ENCODE measurements around the gene MYO6.

DNA sequence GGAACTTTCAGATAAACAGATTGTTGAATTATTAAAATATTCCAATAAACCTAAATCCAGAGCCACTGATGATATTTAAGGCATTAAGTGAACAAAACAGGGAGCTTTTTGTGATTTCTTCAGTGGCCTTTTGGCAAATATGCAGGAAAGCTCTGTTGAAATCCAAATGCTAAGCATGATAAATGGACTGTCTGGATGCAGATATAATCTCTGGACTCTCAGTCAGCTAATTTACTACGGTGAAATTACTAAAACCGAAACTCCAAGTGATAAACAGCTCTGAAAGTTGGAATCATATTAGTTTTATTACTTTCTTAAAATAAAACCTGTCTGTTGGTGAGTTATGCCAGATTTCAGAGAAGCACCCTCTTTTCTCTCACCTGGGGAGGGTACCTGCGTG is 203.1 kb downstream of the MYO6 start:
- TF ChIP-seq, protein P1, sequence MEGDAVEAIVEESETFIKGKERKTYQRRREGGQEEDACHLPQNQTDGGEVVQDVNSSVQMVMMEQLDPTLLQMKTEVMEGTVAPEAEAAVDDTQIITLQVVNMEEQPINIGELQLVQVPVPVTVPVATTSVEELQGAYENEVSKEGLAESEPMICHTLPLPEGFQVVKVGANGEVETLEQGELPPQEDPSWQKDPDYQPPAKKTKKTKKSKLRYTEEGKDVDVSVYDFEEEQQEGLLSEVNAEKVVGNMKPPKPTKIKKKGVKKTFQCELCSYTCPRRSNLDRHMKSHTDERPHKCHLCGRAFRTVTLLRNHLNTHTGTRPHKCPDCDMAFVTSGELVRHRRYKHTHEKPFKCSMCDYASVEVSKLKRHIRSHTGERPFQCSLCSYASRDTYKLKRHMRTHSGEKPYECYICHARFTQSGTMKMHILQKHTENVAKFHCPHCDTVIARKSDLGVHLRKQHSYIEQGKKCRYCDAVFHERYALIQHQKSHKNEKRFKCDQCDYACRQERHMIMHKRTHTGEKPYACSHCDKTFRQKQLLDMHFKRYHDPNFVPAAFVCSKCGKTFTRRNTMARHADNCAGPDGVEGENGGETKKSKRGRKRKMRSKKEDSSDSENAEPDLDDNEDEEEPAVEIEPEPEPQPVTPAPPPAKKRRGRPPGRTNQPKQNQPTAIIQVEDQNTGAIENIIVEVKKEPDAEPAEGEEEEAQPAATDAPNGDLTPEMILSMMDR (IDR thresholded peaks at IDR 0.05; ENCODE audit: low read depth, low read length): no peak
- TF ChIP-seq EZH2phosphoT487 (IDR thresholded peaks at IDR 0.05; ENCODE audit: low read depth): no peak
